Activated B cell treated with CpG ODN at 0.5 μM for 24 hours (primary cell): ENCODE measurements around the gene TUBA4B. TPM values are rescaled to one million over a fixed set of nuclear protein-coding genes. Genes with fewer than 3 reads are reported as not detected.
A peak's percentile ranks its signal among the peaks of the same experiment; 100 is the strongest.

Experiments used
- ATAC-seq: fragments of 200-7000 bp; cut with Tn5 transposase; one replicate; pipeline ENCODE4 v1.10.0; 2021; ENCODE audit warnings: low read depth, mild to moderate bottlenecking, moderate library complexity
- CTCF ChIA-PET: fragments of 350-600 bp; sonication (Branson Sonifier 250); formaldehyde crosslinking; loops from one replicate; lab custom pipeline; 2021; ENCODE audit warnings: antibody characterized with exemption; lab: Charles Lee
- POLR2A ChIA-PET: fragments of 350-600 bp; sonication (Branson Sonifier 250); formaldehyde crosslinking; loops from one replicate; lab custom pipeline; 2021; ENCODE audit warnings: antibody characterized with exemption; lab: Charles Lee
- DNase-seq: peaks from one replicate; pipeline ENCODE4 v3.0.0; 2022
- H3K27ac Mint-ChIP-seq: one replicate; pipeline ENCODE4 v1.8.0; 2020; ENCODE audit warnings: mixed read lengths
- H3K27me3 Mint-ChIP-seq: one replicate; pipeline ENCODE4 v1.8.0; 2021; ENCODE audit warnings: mixed read lengths
- H3K36me3 Mint-ChIP-seq: one replicate; pipeline ENCODE4 v1.8.0; 2021; ENCODE audit warnings: low read depth, mixed read lengths
- H3K4me1 Mint-ChIP-seq: one replicate; pipeline ENCODE4 v1.8.0; 2021; ENCODE audit warnings: mixed read lengths
- H3K4me3 Mint-ChIP-seq: one replicate; pipeline ENCODE4 v1.8.0; 2020; ENCODE audit warnings: mild to moderate bottlenecking, mixed read lengths
- H3K9me3 Mint-ChIP-seq: one replicate; pipeline ENCODE4 v1.8.0; 2020; ENCODE audit warnings: mixed read lengths
- intact Hi-C: fragments of 100-400 bp; cut with micrococcal nuclease; formaldehyde crosslinking; loops from one replicate; pipeline ENCODE4 v1.15.1; 2024
- total RNA-seq: library from RNA; stranded (reverse); gene quantifications from 2 replicates; pipeline ENCODE4 v1.2.3, GENCODE V29; 2022
- TF ChIP-seq, protein P1 (sequence below): fragments of 200-600 bp; IDR thresholded peaks from one replicate; pipeline ENCODE4 v1.8.0; 2022; ENCODE audit warnings: antibody characterized with exemption, mild to moderate bottlenecking

Gene TUBA4B
- total RNA-seq, 1 donor from 2014 or later = not detected

GRCh38 chr2:219246559-219246958 is 6.5 kb upstream of the TUBA4B start:
- CTCF ChIA-PET = interaction anchor here (1.9 to 3.9 kb wide), 2 partner anchors 8 to 48 kb away, joined by 13 to 27 read pairs; partner anchors contain the start of gene TUBA4A
- POLR2A ChIA-PET = interaction anchor here (1.4 to 12.0 kb wide), 9 partner anchors 8 to 70 kb away, joined by 3 to 287 read pairs (median 30); partner anchors contain the start of genes ABCB6, ANKZF1, ATG9A and CNPPD1
- H3K9me3 Mint-ChIP-seq = no peaks in the 10 kb centered on the region
- no peaks in the 10 kb centered on the region for H3K27me3 Mint-ChIP-seq
- H3K27ac Mint-ChIP-seq = peak overlapping the region; percentile 98
- TF ChIP-seq, protein P1, sequence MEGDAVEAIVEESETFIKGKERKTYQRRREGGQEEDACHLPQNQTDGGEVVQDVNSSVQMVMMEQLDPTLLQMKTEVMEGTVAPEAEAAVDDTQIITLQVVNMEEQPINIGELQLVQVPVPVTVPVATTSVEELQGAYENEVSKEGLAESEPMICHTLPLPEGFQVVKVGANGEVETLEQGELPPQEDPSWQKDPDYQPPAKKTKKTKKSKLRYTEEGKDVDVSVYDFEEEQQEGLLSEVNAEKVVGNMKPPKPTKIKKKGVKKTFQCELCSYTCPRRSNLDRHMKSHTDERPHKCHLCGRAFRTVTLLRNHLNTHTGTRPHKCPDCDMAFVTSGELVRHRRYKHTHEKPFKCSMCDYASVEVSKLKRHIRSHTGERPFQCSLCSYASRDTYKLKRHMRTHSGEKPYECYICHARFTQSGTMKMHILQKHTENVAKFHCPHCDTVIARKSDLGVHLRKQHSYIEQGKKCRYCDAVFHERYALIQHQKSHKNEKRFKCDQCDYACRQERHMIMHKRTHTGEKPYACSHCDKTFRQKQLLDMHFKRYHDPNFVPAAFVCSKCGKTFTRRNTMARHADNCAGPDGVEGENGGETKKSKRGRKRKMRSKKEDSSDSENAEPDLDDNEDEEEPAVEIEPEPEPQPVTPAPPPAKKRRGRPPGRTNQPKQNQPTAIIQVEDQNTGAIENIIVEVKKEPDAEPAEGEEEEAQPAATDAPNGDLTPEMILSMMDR = no peak
- intact Hi-C loops = no loop called here
- no peak for ATAC-seq
- H3K4me1 Mint-ChIP-seq = peaks cover 69% of the 10 kb centered on the region
- H3K36me3 Mint-ChIP-seq = peaks cover 40% of the 10 kb centered on the region
- H3K4me3 Mint-ChIP-seq = peak overlapping the region; percentile 50
- DNase-seq = no peak

- CTCF ChIA-PET = interaction anchor here (0.7 to 5.2 kb wide), 4 partner anchors 27 to 88 kb away, joined by 3 to 35 read pairs (median 17); partner anchors contain the start of gene DNAJB2
- no peaks in the 10 kb centered on the region for H3K9me3 Mint-ChIP-seq
- DNase-seq = no peak
- H3K4me1 Mint-ChIP-seq = peaks cover 83% of the 10 kb centered on the region
- H3K27ac Mint-ChIP-seq = peak overlapping the region; percentile 98
- TF ChIP-seq, protein P1 = no peak
- peak; percentile 30 for ATAC-seq
- H3K4me3 Mint-ChIP-seq = peak overlapping the region; percentile 70
- intact Hi-C loops = no loop called here
- H3K27me3 Mint-ChIP-seq = no peaks in the 10 kb centered on the region
- POLR2A ChIA-PET = interaction anchor here (0.5 to 12.0 kb wide), 16 partner anchors 10 to 950 kb away, joined by 3 to 287 read pairs (median 10); partner anchors contain the start of genes ABCB6, ANKZF1, ATG9A and CNPPD1
- H3K36me3 Mint-ChIP-seq = peaks cover 50% of the 10 kb centered on the region
These were observed 5.1 kb upstream of the TUBA4B start for GRCh38 chr2:219247678-219248642.

- ChIA-PET CTCF (interaction anchor here (1.1 to 5.2 kb wide), 5 partner anchors 17 to 89 kb away, joined by 3 to 35 read pairs (median 4); partner anchors contain the start of genes ANKZF1, ATG9A and DNAJB2), POLR2A (interaction anchor here (0.6 to 12.0 kb wide), 20 partner anchors 8 to 370 kb away, joined by 3 to 287 read pairs (median 4); partner anchors contain the start of genes ABCB6, ANKZF1, ATG9A and CNPPD1)
- Mint-ChIP-seq H3K27me3 (no peaks in the 10 kb centered on the region), H3K27ac (peak overlapping the region; percentile 98), H3K4me1 (peaks cover 78% of the 10 kb centered on the region), H3K9me3 (no peaks in the 10 kb centered on the region), H3K4me3 (peak overlapping the region; percentile 82), H3K36me3 (peaks cover 55% of the 10 kb centered on the region)
- intact Hi-C loops = loop anchor here (1.0 kb wide), 2 partner anchors 20 to 30 kb away; partner anchors contain the start of genes ANKZF1, ATG9A and DNAJB2
- TF ChIP-seq, protein P1 = no peak
- ATAC-seq (no peak), DNase-seq (no peak)
These were observed 4.2 kb upstream of the TUBA4B start for GRCh38 chr2:219248845-219249202.

- Mint-ChIP-seq H3K4me3 (peak overlapping the region; percentile 82), H3K36me3 (peaks cover 55% of the 10 kb centered on the region), H3K4me1 (peaks cover 76% of the 10 kb centered on the region), H3K9me3 (no peaks in the 10 kb centered on the region), H3K27me3 (no peaks in the 10 kb centered on the region), H3K27ac (peak overlapping the region; percentile 98)
- ChIA-PET POLR2A (interaction anchor here (0.6 to 12.0 kb wide), 22 partner anchors 8 to 370 kb away, joined by 3 to 287 read pairs (median 4); partner anchors contain the start of genes ABCB6, ANKZF1, ATG9A and CNPPD1), CTCF (interaction anchor here (1.1 to 5.2 kb wide), 5 partner anchors 18 to 90 kb away, joined by 3 to 35 read pairs (median 4); partner anchors contain the start of genes ANKZF1, ATG9A and DNAJB2)
- TF ChIP-seq, protein P1 = no peak
- intact Hi-C loops = loop anchor here (1.0 kb wide), 2 partner anchors 20 to 30 kb away; partner anchors contain the start of genes ANKZF1, ATG9A and DNAJB2
- DNase-seq (peak; percentile 45), ATAC-seq (peak; percentile 29)
These were observed 3.7 kb upstream of the TUBA4B start for GRCh38 chr2:219249203-219249980.
